OCI-LY7 (cell line): ENCODE results near the gene L3MBTL1. TPM values are rescaled to one million over a fixed set of nuclear protein-coding genes. Genes with fewer than 3 reads are reported as not detected.

Source experiments
- BruUV-seq: library from RNA; stranded (reverse); fragments of 400-500 nt; replicated peaks from 2 replicates; lab custom pipeline; 2021; lab: Mats Ljungman, UMichigan
- CTCF ChIA-PET: fragments of 300-600 bp; sonication (Branson Sonifier 250); formaldehyde crosslinking; loops from one replicate; lab custom pipeline; 2022; ENCODE audit warnings: antibody characterized with exemption; ENCODE audit not compliant: unreplicated experiment; lab: Charles Lee
- POLR2A ChIA-PET: fragments of 300-600 bp; sonication (Branson Sonifier 250); formaldehyde crosslinking; loops from one replicate; lab custom pipeline; 2022; ENCODE audit warnings: antibody characterized with exemption; lab: Charles Lee
- DNase-seq: peaks from one replicate; pipeline ENCODE4 v3.0.0-alpha.2; 2015; ENCODE audit warnings: low spot score
- H2AFZ ChIP-seq: fragments of 200-600 bp; sonication (generic), shearing (Covaris generic); 2 replicates; pipeline ENCODE4 v1.6.1; 2014; ENCODE audit warnings: mild to moderate bottlenecking, antibody characterized with exemption, low read length, moderate library complexity
- H3K27ac ChIP-seq: fragments of 200-600 bp; sonication (generic); 2 replicates; pipeline ENCODE4 v1.5.1; 2014; ENCODE audit warnings: mixed run types, low read depth, mild to moderate bottlenecking, moderate library complexity, low read length, inconsistent platforms; ENCODE audit not compliant: poor library complexity, severe bottlenecking
- H3K36me3 ChIP-seq: fragments of 200-600 bp; sonication (generic); 2 replicates; pipeline ENCODE4 v1.6.1; 2014; ENCODE audit warnings: mild to moderate bottlenecking, antibody characterized with exemption, low read length, moderate library complexity, mixed read lengths; ENCODE audit not compliant: insufficient read depth
- H3K4me1 ChIP-seq: fragments of 200-600 bp; sonication (generic); 2 replicates; pipeline ENCODE4 v1.5.1; 2014; ENCODE audit warnings: mild to moderate bottlenecking, low read length; ENCODE audit not compliant: insufficient read depth, poor library complexity, severe bottlenecking
- H3K4me2 ChIP-seq: fragments of 200-600 bp; sonication (generic); 2 replicates; pipeline ENCODE4 v1.6.1; 2014; ENCODE audit warnings: mild to moderate bottlenecking, low read length
- H3K4me3 ChIP-seq: fragments of 200-600 bp; sonication (generic); 2 replicates; pipeline ENCODE4 v1.5.1; 2014; ENCODE audit warnings: mild to moderate bottlenecking, low read depth, low read length; ENCODE audit not compliant: poor library complexity, severe bottlenecking
- H3K79me2 ChIP-seq: fragments of 200-600 bp; sonication (generic); 2 replicates; pipeline ENCODE4 v1.6.1; 2016; ENCODE audit warnings: low read depth, mild to moderate bottlenecking, low read length, moderate library complexity, mixed read lengths; ENCODE audit not compliant: insufficient read depth
- H3K9me2 ChIP-seq: fragments of 200-600 bp; sonication (generic); 2 replicates; pipeline ENCODE4 v1.6.1; 2016; ENCODE audit warnings: mild to moderate bottlenecking, low read length, mixed read lengths; ENCODE audit not compliant: insufficient read depth
- H3K9me3 ChIP-seq: fragments of 200-600 bp; sonication (generic); 2 replicates; pipeline ENCODE4 v1.6.1; 2014; ENCODE audit warnings: mild to moderate bottlenecking, mixed run types, low read length, mixed read lengths
- H4K20me1 ChIP-seq: fragments of 200-600 bp; sonication (generic); 2 replicates; pipeline ENCODE4 v1.6.1; 2014; ENCODE audit warnings: mild to moderate bottlenecking, antibody characterized with exemption, low read length, moderate library complexity, mixed read lengths; ENCODE audit not compliant: insufficient read depth
- EZH2phosphoT487 ChIP-seq: fragments of 200-600 bp; sonication (generic); IDR thresholded peaks from 2 replicates; pipeline ENCODE4 v1.6.1; 2018; ENCODE audit warnings: low read depth, borderline replicate concordance, mild to moderate bottlenecking, mixed run types, antibody characterized with exemption, low read length, moderate library complexity, mixed read lengths
- intact Hi-C: fragments of 100-400 bp; cut with micrococcal nuclease; formaldehyde crosslinking; loops from one replicate; pipeline ENCODE4 v1.10.0; 2022; ENCODE audit not compliant: unreplicated experiment
- total RNA-seq, 2 experiments: library from RNA; depleted of rRNA in 1 of 2; stranded (reverse); fragments of >200 nt in 1 of 2; shearing (Covaris generic) in 1 of 2; gene quantifications; 2 replicates each; pipeline ENCODE4 v1.2.3, GENCODE V29; 2014 to 2022
- TF ChIP-seq, protein P1 (sequence below): fragments of 200-600 bp; sonication (generic); conservative IDR thresholded peaks from 2 replicates; pipeline ENCODE4 v1.5.1; 2014; ENCODE audit warnings: mild to moderate bottlenecking, antibody characterized with exemption, low read length, moderate library complexity, mixed read lengths

The L3MBTL1 gene
- total RNA-seq, 2 experiments from 2014 or later = 22.4 to 27.8 TPM

DNA sequence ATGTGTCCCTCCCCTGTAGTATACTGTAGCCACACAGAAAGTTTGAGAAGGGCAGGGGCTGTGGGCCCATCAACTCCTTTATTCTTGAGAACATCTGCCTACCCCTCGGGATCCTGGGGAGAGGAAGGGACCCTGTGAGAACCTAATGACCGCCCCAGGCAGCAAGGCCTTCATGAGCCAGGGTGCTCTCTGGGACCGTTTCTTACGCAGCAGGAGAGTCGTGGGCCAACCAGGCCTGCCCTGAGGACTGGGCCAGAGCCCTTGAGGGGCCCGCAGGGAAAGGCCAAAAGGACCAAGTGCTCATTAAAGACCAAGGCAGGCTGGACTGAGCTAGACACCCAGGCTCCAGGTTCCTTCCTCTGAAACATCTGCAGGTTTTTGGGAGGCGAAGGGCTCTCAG is 56.5 kb downstream of the L3MBTL1 start:
- TF ChIP-seq EZH2phosphoT487 = no peak
- TF ChIP-seq, protein P1, sequence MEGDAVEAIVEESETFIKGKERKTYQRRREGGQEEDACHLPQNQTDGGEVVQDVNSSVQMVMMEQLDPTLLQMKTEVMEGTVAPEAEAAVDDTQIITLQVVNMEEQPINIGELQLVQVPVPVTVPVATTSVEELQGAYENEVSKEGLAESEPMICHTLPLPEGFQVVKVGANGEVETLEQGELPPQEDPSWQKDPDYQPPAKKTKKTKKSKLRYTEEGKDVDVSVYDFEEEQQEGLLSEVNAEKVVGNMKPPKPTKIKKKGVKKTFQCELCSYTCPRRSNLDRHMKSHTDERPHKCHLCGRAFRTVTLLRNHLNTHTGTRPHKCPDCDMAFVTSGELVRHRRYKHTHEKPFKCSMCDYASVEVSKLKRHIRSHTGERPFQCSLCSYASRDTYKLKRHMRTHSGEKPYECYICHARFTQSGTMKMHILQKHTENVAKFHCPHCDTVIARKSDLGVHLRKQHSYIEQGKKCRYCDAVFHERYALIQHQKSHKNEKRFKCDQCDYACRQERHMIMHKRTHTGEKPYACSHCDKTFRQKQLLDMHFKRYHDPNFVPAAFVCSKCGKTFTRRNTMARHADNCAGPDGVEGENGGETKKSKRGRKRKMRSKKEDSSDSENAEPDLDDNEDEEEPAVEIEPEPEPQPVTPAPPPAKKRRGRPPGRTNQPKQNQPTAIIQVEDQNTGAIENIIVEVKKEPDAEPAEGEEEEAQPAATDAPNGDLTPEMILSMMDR = no peak
- H3K9me2 ChIP-seq = no peaks in the 10 kb centered on the region
- intact Hi-C loops = loop anchor here (10.0 kb wide), 1 partner anchor 131 kb away; no protein-coding TSS in a partner anchor
- H3K27ac ChIP-seq = no peak overlapping the region
- no TSS peak for BruUV-seq
- no peaks in the 10 kb centered on the region for H3K36me3 ChIP-seq
- no peaks in the 10 kb centered on the region for H3K9me3 ChIP-seq
- ChIA-PET CTCF (no interaction called here), POLR2A (interaction anchor here (1.1 kb wide), 1 partner anchor 51 kb away, joined by 4 read pairs; no protein-coding TSS in a partner anchor)
- DNase-seq = no peak
- no peaks in the 10 kb centered on the region for H3K4me1 ChIP-seq
- H3K4me2 ChIP-seq = no peak overlapping the region
- no peaks in the 10 kb centered on the region for H3K79me2 ChIP-seq
- no peak overlapping the region for H2AFZ ChIP-seq
- no peak overlapping the region for H3K4me3 ChIP-seq
- H4K20me1 ChIP-seq = no peaks in the 10 kb centered on the region

- Histone ChIP-seq H3K9me2 (no peaks in the 10 kb centered on the region), H3K4me2 (no peak overlapping the region), H3K79me2 (no peaks in the 10 kb centered on the region), H3K4me3 (no peak overlapping the region), H3K9me3 (no peaks in the 10 kb centered on the region), H3K36me3 (no peaks in the 10 kb centered on the region), H4K20me1 (no peaks in the 10 kb centered on the region), H3K4me1 (no peaks in the 10 kb centered on the region), H3K27ac (no peak overlapping the region), H2AFZ (no peak overlapping the region)
- POLR2A ChIA-PET = no interaction called here
- no peak for TF ChIP-seq EZH2phosphoT487
- TF ChIP-seq, protein P1 = no peak
- no peak for DNase-seq
- CTCF ChIA-PET = no interaction called here
- intact Hi-C loops = loop anchor here (10.0 kb wide), 1 partner anchor 130 kb away; no protein-coding TSS in a partner anchor
- BruUV-seq = no TSS peak
Measured at GRCh38 chr20:43564455-43564854, 57.0 kb downstream of the L3MBTL1 start.

DNA sequence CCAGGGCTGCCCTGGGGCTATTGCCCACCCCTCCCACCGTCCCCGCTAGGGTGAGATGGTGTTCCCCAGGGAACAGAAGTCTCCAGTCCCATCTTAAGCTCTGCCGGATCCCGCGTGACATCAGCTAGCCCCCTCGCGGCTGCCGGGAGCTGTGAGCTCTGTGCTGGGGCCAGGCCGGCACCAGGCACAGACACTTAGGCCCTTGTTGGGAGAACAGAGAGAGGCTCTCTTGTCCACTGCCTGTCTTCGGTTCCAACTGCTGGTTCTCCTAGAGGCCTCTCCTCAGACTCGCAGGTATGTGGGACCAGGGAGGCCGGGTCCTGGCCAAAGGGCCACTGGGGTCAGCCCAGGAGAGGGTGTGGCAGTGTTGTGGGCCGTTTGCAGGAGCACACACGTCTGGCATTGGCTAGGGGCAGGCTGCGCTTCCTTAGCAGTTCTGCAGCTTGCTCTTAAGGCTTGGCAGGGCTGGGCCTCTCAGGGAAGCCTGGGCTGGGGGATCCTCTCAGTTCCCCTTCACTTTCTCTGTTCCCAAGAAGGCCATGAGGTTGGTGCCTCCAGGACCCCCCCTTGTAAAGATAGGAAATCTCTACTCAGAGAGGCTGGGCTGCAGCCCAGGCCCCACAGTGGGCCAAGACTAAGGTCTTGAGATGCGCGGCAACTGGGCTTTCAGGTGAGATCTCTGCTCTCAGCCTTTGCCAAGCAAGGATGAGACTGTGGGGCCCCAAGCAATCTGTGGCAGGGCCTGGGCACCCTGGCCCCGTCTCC is 57.7 kb downstream of the L3MBTL1 start:
- DNase-seq = no peak
- no TSS peak for BruUV-seq
- Histone ChIP-seq H3K4me2 (no peak overlapping the region), H2AFZ (no peak overlapping the region), H3K36me3 (no peaks in the 10 kb centered on the region), H3K4me3 (no peak overlapping the region), H3K27ac (no peak overlapping the region), H3K9me3 (no peaks in the 10 kb centered on the region), H3K9me2 (no peaks in the 10 kb centered on the region), H3K4me1 (no peaks in the 10 kb centered on the region), H4K20me1 (no peaks in the 10 kb centered on the region), H3K79me2 (no peaks in the 10 kb centered on the region)
- intact Hi-C loops = loop anchor here (10.0 kb wide), 1 partner anchor 130 kb away; no protein-coding TSS in a partner anchor
- no peak for TF ChIP-seq EZH2phosphoT487
- TF ChIP-seq, protein P1 = no peak
- ChIA-PET CTCF (no interaction called here), POLR2A (no interaction called here)
